Liver (tissue), 9 donors: ENCODE measurements around the gene RASAL2. TPM values are rescaled to one million over a fixed set of nuclear protein-coding genes. Genes with fewer than 3 reads are reported as not detected.

ENCODE experiments used
- DNase-seq: peaks from one replicate; pipeline ENCODE4 v3.0.0-alpha.2; 2017; ENCODE audit warnings: low spot score
- H3K27ac ChIP-seq, 2 donors: one replicate each; pipeline ENCODE4 v1.7.0; 2013; ENCODE audit warnings: inconsistent platforms in 2 of 2, low read length in 2 of 2, control low read depth in 1 of 2, low read depth in 1 of 2, mild to moderate bottlenecking in 1 of 2
- H3K27me3 ChIP-seq, 4 donors: one replicate each; pipeline versions ENCODE4 v1.6.1 to v1.7.0; 2013; ENCODE audit warnings: low read length in 3 of 4, inconsistent platforms in 1 of 4, mild to moderate bottlenecking in 1 of 4, moderate library complexity in 1 of 4; ENCODE audit not compliant: control insufficient read depth in 4 of 4, insufficient read depth in 4 of 4
- H3K36me3 ChIP-seq, 4 donors: one replicate each; pipeline versions ENCODE4 v1.6.1 to v1.7.0; 2013; ENCODE audit warnings: low read length in 3 of 4, mild to moderate bottlenecking in 3 of 4, low read depth in 1 of 4, moderate library complexity in 1 of 4; ENCODE audit not compliant: control insufficient read depth in 4 of 4, insufficient read depth in 3 of 4
- H3K4me1 ChIP-seq, 4 donors: one replicate each; pipeline versions ENCODE4 v1.6.1 to v1.7.0; 2013; ENCODE audit warnings: low read length in 3 of 4, mild to moderate bottlenecking in 3 of 4, moderate library complexity in 1 of 4; ENCODE audit not compliant: control insufficient read depth in 4 of 4, insufficient read depth in 4 of 4
- H3K4me3 ChIP-seq, 3 donors: one replicate each; pipeline versions ENCODE4 v1.6.1 to v1.7.0; 2013; ENCODE audit warnings: low read length in 3 of 3, control low read depth in 1 of 3, low read depth in 1 of 3, mild to moderate bottlenecking in 1 of 3
- H3K9ac ChIP-seq, 2 donors: one replicate each; pipeline ENCODE4 v1.7.0; 2013; ENCODE audit warnings: low read length in 2 of 2, mild to moderate bottlenecking in 2 of 2, moderate library complexity in 2 of 2, control low read depth in 1 of 2, low read depth in 1 of 2
- H3K9me3 ChIP-seq, 4 donors: one replicate each; pipeline versions ENCODE4 v1.6.1 to v1.7.0; 2013; ENCODE audit warnings: low read length in 3 of 4; ENCODE audit not compliant: control insufficient read depth in 4 of 4
- FOXA1 ChIP-seq: IDR thresholded peaks from 2 replicates; pipeline ENCODE4 v1.6.1; 2016; ENCODE audit warnings: antibody characterized with exemption
- FOXA2 ChIP-seq: IDR thresholded peaks from 2 replicates; pipeline ENCODE4 v1.6.1; 2016; ENCODE audit warnings: antibody characterized with exemption
- HNF4A ChIP-seq, 2 donors: conservative IDR thresholded peaks; 2 replicates each; pipeline ENCODE4 v1.6.1; 2016; ENCODE audit warnings: antibody characterized with exemption in 2 of 2, mild to moderate bottlenecking in 2 of 2
- HNF4G ChIP-seq: IDR thresholded peaks from 2 replicates; pipeline ENCODE4 v1.6.1; 2016; ENCODE audit warnings: antibody characterized with exemption
- JUND ChIP-seq, 2 donors: IDR thresholded peaks; 2 replicates each; pipeline ENCODE4 v1.6.1; 2016; ENCODE audit warnings: antibody characterized with exemption in 2 of 2
- NR2F2 ChIP-seq: IDR thresholded peaks from 2 replicates; pipeline ENCODE4 v1.6.1; 2016; ENCODE audit warnings: antibody characterized with exemption
- RAD21 ChIP-seq, 2 donors: IDR thresholded peaks; 2 replicates each; pipeline ENCODE4 v1.6.1; 2016; ENCODE audit warnings: antibody characterized with exemption in 2 of 2, mild to moderate bottlenecking in 2 of 2
- RXRA ChIP-seq, 2 donors: IDR thresholded peaks; 2 replicates each; pipeline ENCODE4 v1.6.1; 2017 to 2018; ENCODE audit warnings: antibody characterized with exemption in 2 of 2, mild to moderate bottlenecking in 1 of 2
- SP1 ChIP-seq: IDR thresholded peaks from 2 replicates; pipeline ENCODE4 v1.6.1; 2018; ENCODE audit warnings: antibody characterized with exemption, mild to moderate bottlenecking
- TAF1 ChIP-seq: conservative IDR thresholded peaks from 2 replicates; pipeline ENCODE4 v1.6.1; 2016; ENCODE audit warnings: antibody characterized with exemption, mild to moderate bottlenecking
- YY1 ChIP-seq: IDR thresholded peaks from 2 replicates; pipeline ENCODE4 v1.6.1; 2016; ENCODE audit warnings: antibody characterized with exemption, mild to moderate bottlenecking
- WGBS: extraction: QIAGEN DNeasy Blood & Tissue Kit; methylation state at CpG from one replicate; pipeline ENCODE4 v1.1.7; 2013; 5-methylcytosine and 5-hydroxymethylcytosine counted together
- polyA plus RNA-seq, 2 donors: library from polyadenylated mRNA; stranded (reverse) in 1 of 2; unstranded in 1 of 2; fragments of 200-250 nt in 1 of 2; fragments of >200 nt in 1 of 2; fragmentation: Nextera tagmentation in 1 of 2; extraction: Ambion mirVana in 1 of 2; gene quantifications; one replicate each; pipeline versions ENCODE4 v1.2.1 to v1.2.3, GENCODE V29; 2013 to 2015
- total RNA-seq, 2 donors: library from RNA; depleted of rRNA; stranded (reverse); fragments of >200 nt; gene quantifications; one replicate each; pipeline ENCODE4 v1.2.3, GENCODE V29; 2014
- TF ChIP-seq, protein P1 (sequence below): IDR thresholded peaks from 2 replicates; pipeline ENCODE4 v1.6.1; 2016; ENCODE audit warnings: antibody characterized with exemption
- TF ChIP-seq, protein P2 (sequence below): IDR thresholded peaks from 2 replicates; pipeline ENCODE4 v1.6.1; 2016; ENCODE audit warnings: antibody characterized with exemption, mild to moderate bottlenecking
- TF ChIP-seq, protein P3 (sequence below): IDR thresholded peaks from 2 replicates; pipeline ENCODE4 v1.6.1; 2016; ENCODE audit warnings: antibody characterized with exemption
- TF ChIP-seq, protein P4 (sequence below): IDR thresholded peaks from 2 replicates; pipeline ENCODE4 v1.6.1; 2016; ENCODE audit warnings: antibody characterized with exemption
- TF ChIP-seq, protein P5 (sequence below): fragments of 150-350 bp; IDR thresholded peaks from 2 replicates; pipeline ENCODE4 v1.5.1; 2017; ENCODE audit warnings: improper control_type of control experiment, low read depth, low read length; ENCODE audit not compliant: missing input control
- donor health status: healthy.
- donor health status: healthy.
- donor health status: healthy.
- donor health status: healthy.
- donor health status: healthy.

Gene RASAL2
- total and polyA plus RNA-seq, 4 donors: 1.8 to 8.1 (median 4.1) TPM

DNA sequence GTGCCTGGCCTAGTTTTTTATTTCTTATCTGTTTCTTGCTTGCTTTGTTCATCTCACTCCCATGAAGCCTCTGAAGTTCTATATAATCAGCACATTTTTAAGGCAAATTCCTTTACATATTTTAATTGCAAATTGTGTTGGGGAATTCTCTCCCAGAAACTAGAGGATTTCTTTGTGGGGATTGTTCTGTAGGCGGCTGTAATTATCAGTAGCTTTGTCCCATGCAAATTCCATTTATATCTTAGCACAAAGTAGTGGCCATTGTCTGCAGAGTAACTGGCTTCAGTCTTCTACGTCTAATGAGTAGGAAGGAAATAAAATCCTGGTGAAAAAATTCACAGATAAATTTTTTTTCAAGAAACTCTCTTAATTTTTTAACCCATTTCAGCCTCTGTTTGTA lies 367.2 kb downstream of the RASAL2 start (continued):
- TF ChIP-seq, protein P1, sequence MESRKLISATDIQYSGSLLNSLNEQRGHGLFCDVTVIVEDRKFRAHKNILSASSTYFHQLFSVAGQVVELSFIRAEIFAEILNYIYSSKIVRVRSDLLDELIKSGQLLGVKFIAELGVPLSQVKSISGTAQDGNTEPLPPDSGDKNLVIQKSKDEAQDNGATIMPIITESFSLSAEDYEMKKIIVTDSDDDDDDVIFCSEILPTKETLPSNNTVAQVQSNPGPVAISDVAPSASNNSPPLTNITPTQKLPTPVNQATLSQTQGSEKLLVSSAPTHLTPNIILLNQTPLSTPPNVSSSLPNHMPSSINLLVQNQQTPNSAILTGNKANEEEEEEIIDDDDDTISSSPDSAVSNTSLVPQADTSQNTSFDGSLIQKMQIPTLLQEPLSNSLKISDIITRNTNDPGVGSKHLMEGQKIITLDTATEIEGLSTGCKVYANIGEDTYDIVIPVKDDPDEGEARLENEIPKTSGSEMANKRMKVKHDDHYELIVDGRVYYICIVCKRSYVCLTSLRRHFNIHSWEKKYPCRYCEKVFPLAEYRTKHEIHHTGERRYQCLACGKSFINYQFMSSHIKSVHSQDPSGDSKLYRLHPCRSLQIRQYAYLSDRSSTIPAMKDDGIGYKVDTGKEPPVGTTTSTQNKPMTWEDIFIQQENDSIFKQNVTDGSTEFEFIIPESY: no peak

DNA sequence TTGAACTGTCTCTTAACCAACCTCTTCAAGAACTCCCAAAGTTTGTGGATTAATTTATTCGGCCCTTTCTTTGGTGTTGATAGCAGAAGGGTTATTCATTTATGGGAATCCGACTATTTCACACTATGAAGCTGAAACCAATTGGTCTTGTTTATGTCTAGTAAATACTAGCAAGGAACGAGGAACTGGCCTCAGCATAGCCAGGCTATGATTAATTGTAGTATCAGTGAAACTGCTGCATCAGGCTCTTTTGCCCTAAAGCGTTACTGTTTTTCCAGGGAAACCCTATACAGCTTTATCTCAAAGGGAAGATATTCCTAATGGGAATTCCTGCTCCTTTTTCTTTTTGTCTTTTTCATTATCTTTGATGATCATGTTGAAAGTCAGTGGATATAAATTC lies 367.8 kb downstream of the RASAL2 start:
- no peak overlapping the region for H3K9ac ChIP-seq
- DNase-seq: no peak
- H3K9me3 ChIP-seq: no peaks in the 10 kb centered on the region
- no peak overlapping the region for H3K4me3 ChIP-seq
- TF ChIP-seq, protein P2, sequence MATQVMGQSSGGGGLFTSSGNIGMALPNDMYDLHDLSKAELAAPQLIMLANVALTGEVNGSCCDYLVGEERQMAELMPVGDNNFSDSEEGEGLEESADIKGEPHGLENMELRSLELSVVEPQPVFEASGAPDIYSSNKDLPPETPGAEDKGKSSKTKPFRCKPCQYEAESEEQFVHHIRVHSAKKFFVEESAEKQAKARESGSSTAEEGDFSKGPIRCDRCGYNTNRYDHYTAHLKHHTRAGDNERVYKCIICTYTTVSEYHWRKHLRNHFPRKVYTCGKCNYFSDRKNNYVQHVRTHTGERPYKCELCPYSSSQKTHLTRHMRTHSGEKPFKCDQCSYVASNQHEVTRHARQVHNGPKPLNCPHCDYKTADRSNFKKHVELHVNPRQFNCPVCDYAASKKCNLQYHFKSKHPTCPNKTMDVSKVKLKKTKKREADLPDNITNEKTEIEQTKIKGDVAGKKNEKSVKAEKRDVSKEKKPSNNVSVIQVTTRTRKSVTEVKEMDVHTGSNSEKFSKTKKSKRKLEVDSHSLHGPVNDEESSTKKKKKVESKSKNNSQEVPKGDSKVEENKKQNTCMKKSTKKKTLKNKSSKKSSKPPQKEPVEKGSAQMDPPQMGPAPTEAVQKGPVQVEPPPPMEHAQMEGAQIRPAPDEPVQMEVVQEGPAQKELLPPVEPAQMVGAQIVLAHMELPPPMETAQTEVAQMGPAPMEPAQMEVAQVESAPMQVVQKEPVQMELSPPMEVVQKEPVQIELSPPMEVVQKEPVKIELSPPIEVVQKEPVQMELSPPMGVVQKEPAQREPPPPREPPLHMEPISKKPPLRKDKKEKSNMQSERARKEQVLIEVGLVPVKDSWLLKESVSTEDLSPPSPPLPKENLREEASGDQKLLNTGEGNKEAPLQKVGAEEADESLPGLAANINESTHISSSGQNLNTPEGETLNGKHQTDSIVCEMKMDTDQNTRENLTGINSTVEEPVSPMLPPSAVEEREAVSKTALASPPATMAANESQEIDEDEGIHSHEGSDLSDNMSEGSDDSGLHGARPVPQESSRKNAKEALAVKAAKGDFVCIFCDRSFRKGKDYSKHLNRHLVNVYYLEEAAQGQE: no peak
- no peak for TF ChIP-seq HNF4A (conservative IDR thresholded peaks at IDR 0.05)
- TF ChIP-seq JUND (IDR thresholded peaks at IDR 0.05): no peak
- no peak for TF ChIP-seq FOXA2
- TF ChIP-seq NR2F2: no peak
- TF ChIP-seq, protein P3, sequence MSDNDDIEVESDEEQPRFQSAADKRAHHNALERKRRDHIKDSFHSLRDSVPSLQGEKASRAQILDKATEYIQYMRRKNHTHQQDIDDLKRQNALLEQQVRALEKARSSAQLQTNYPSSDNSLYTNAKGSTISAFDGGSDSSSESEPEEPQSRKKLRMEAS: no peak
- no peak for TF ChIP-seq YY1
- TF ChIP-seq RAD21 (IDR thresholded peaks at IDR 0.05): no peak
- TF ChIP-seq, protein P4, sequence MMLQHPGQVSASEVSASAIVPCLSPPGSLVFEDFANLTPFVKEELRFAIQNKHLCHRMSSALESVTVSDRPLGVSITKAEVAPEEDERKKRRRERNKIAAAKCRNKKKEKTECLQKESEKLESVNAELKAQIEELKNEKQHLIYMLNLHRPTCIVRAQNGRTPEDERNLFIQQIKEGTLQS: no peak
- no peaks in the 10 kb centered on the region for H3K27me3 ChIP-seq
- no peaks in the 10 kb centered on the region for H3K4me1 ChIP-seq
- 89% methylated on average over 4 of the region's 4 CpGs for WGBS
- no peak overlapping the region for H3K27ac ChIP-seq
- peaks cover 4 to 10% (median 8%) of the 10 kb centered on the region in 4 donors for H3K36me3 ChIP-seq

DNA sequence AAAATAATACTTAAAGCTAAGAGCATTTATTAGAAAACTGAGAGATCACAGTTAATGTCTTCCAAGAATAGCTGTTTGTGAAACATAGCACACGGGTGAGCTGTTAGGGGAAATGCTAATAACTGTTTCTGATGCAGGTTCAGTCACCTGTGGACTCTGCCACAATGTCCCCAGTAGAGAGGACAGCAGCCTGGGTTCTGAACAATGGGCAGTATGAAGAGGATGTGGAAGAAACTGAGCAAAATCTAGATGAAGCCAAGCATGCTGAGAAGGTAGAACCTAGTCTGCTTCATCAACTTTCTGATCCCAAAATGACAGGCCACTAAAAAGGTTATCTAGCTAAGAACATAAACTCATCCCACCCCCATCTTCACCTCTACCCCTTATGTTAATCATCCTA lies 370.2 kb downstream of the RASAL2 start:
- no peaks in the 10 kb centered on the region for H3K4me1 ChIP-seq
- no peak overlapping the region for H3K27ac ChIP-seq
- no peaks in the 10 kb centered on the region for H3K27me3 ChIP-seq
- 47% methylated on average over 1 of the region's 1 CpG for WGBS
- H3K4me3 ChIP-seq: no peak overlapping the region
- H3K36me3 ChIP-seq: peaks cover 0 to 13% (median 5%) of the 10 kb centered on the region in 4 donors
- no peak for DNase-seq
- no peaks in the 10 kb centered on the region for H3K9me3 ChIP-seq
- no peak overlapping the region for H3K9ac ChIP-seq
- no peak for TF ChIP-seq TAF1
- no peak for TF ChIP-seq HNF4G
- no peak for TF ChIP-seq RXRA (IDR thresholded peaks at IDR 0.05)
- TF ChIP-seq, protein P5, sequence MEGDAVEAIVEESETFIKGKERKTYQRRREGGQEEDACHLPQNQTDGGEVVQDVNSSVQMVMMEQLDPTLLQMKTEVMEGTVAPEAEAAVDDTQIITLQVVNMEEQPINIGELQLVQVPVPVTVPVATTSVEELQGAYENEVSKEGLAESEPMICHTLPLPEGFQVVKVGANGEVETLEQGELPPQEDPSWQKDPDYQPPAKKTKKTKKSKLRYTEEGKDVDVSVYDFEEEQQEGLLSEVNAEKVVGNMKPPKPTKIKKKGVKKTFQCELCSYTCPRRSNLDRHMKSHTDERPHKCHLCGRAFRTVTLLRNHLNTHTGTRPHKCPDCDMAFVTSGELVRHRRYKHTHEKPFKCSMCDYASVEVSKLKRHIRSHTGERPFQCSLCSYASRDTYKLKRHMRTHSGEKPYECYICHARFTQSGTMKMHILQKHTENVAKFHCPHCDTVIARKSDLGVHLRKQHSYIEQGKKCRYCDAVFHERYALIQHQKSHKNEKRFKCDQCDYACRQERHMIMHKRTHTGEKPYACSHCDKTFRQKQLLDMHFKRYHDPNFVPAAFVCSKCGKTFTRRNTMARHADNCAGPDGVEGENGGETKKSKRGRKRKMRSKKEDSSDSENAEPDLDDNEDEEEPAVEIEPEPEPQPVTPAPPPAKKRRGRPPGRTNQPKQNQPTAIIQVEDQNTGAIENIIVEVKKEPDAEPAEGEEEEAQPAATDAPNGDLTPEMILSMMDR: no peak
- no peak for TF ChIP-seq FOXA2
- TF ChIP-seq SP1: no peak
- TF ChIP-seq, protein P4: no peak
- TF ChIP-seq FOXA1: no peak
- TF ChIP-seq, protein P1: no peak
- TF ChIP-seq, protein P2: no peak
- TF ChIP-seq, protein P3: no peak
